ENCODE results near the gene MDFI. TPM values are rescaled to one million over a fixed set of nuclear protein-coding genes. Genes with fewer than 3 reads are reported as not detected.

The MDFI gene
- total RNA-seq, 1 donor from 2014 or later = 61.2 TPM

DNA sequence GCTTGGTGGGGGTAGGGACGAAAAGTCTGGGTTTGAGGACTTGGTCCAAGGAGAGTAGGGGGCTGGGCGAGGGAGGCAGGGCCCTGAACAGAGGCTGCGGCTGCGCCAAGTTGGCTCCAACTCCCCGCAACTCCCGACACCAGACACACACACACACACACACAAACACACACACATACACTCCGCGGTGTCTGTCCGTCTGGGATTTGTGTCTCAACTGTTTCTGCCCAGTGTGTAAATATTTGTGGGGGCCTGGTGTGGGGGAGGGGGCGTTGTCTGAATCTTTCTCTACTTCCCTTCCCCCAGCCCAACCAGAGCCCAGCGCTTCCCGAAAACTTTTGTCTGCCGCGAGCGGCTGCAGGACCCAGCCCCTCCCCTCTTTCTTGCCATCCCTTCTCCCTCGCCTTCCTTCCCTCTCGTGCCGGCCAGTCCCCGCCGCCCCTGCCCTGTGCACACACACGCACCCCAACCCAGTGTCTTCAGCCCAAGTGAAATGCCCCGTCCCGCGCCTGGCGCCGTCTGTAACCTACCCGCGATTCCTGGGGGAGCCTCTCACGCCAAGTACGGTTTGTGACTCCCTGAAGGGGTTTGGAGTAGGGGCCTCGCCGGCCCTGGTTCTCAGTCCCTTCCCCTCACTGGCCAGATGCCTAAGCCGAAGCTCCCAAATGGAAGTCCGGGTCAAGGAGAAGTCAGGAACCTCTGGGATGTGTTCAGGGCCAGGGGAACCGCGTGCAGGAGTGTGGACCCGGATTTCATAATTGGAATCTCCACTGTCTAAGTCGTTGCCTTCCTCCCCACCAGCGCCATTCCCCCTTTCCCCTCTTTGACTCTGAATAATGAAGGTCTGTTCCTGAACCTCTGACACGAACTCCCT, 904 bp downstream of the MDFI start:
- DNase-seq (ENCODE audit: low read depth) = no peak
- H3K4me3 ChIP-seq (ENCODE audit: low read depth, low read length) = no peak overlapping the region
- no peak for TF ChIP-seq CTCF (conservative IDR thresholded peaks at IDR 0.05; ENCODE audit: low read depth, low read length)

DNA sequence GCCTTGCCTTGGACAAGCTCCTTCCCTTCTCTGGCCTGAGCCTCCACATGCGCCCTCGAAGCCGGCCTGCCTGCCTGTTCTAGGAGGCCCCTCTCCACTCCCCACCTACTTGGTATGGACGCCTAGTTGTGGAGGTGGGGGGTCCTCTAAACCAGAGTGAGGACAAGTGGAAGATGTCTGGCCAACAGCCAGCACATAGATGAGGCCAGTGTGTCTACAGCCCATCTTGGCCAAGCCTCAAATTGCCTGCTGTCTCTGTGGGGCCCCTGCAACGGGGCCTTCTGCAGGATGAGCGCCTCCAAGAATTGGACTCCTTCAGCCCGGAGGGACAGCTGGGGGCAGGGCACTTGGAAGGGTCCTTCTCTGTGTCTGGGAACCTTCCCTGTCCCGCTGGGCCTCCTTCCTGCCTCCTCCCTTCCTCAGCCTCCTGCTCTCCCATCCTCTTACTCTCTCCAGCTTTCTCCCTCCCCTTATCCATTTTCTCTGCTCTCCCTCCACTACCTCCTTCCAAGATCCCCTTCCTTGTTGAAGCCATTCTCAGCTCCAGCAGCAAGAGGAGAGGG, 1.6 kb downstream of the MDFI start:
- no peak for DNase-seq (ENCODE audit: low read depth)
- no peak overlapping the region for H3K4me3 ChIP-seq (ENCODE audit: low read depth, low read length)
- no peak for TF ChIP-seq CTCF (conservative IDR thresholded peaks at IDR 0.05; ENCODE audit: low read depth, low read length)

DNA sequence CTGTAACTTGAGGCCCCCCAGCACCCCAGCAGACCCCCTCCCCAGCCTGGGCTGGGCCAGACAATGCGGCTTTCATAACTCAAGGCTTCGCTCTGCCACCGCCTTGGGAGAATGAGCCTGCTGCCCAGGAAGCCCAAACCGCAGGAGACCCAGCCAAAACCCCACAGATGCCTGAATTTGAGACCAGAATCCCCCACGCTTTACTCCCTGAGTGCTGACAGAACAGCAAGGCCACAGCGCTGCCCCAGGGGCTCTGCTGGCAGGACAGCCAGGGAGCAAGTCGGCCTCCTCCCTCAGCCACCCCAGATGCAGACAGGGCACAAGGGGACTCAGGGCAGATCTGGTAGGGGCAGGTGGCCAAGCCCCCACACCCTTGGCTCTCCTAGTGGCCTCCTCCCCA, 2.2 kb downstream of the MDFI start:
- no peak overlapping the region for H3K4me3 ChIP-seq (ENCODE audit: low read depth, low read length)
- DNase-seq (ENCODE audit: low read depth) = no peak
- no peak for TF ChIP-seq CTCF (conservative IDR thresholded peaks at IDR 0.05; ENCODE audit: low read depth, low read length)

- H3K4me3 ChIP-seq (ENCODE audit: low read depth, low read length) = no peak overlapping the region
- TF ChIP-seq CTCF (conservative IDR thresholded peaks at IDR 0.05; ENCODE audit: low read depth, low read length) = no peak
- DNase-seq (ENCODE audit: low read depth) = no peak
Observed at GRCh38 chr6:41641352-41641925, 3.2 kb downstream of the MDFI start.

- no peak for TF ChIP-seq CTCF (conservative IDR thresholded peaks at IDR 0.05; ENCODE audit: low read depth, low read length)
- no peak overlapping the region for H3K4me3 ChIP-seq (ENCODE audit: low read depth, low read length)
- DNase-seq (ENCODE audit: low read depth) = no peak
Observed at GRCh38 chr6:41642090-41642959, 4.1 kb downstream of the MDFI start.

GRCh38 chr6:41642960-41643898, 5.0 kb downstream of the MDFI start:
- no peak overlapping the region for H3K4me3 ChIP-seq (ENCODE audit: low read depth, low read length)
- no peak for DNase-seq (ENCODE audit: low read depth)
- TF ChIP-seq CTCF (conservative IDR thresholded peaks at IDR 0.05; ENCODE audit: low read depth, low read length) = no peak
